Stimulated activated naive CD8-positive, alpha-beta T cell treated with anti-CD3 and anti-CD28 coated beads, Interleukin-15, amount 100 ng/mL, for 72 hours (primary cell): ENCODE measurements around the gene PPEF1.
A peak's percentile ranks its signal among the peaks of the same experiment; 100 is the strongest.

Experiments used
- ATAC-seq: fragments of 150-1000 bp; cut with Tn5 transposase; 2 replicates; pipeline ENCODE4 v1.10.0; 2021; ENCODE audit warnings: mild to moderate bottlenecking, moderate library complexity
- DNase-seq, 2 donors: peaks; one replicate each; pipeline ENCODE4 v3.0.0; 2021 to 2022
- H3K27ac Mint-ChIP-seq, 2 donors: one replicate each; pipeline ENCODE4 v1.8.0; 2022; ENCODE audit warnings: mild to moderate bottlenecking in 2 of 2, mixed read lengths in 2 of 2, moderate library complexity in 2 of 2
- H3K27me3 Mint-ChIP-seq: one replicate; pipeline ENCODE4 v1.8.0; 2022; ENCODE audit warnings: mixed read lengths
- H3K4me1 Mint-ChIP-seq: one replicate; pipeline ENCODE4 v1.8.0; 2022; ENCODE audit warnings: mild to moderate bottlenecking, mixed read lengths
- H3K4me3 Mint-ChIP-seq, 2 donors: one replicate each; pipeline ENCODE4 v1.8.0; 2022; ENCODE audit warnings: mild to moderate bottlenecking in 2 of 2, mixed read lengths in 2 of 2, moderate library complexity in 1 of 2
- H3K9me3 Mint-ChIP-seq, 2 donors: one replicate each; pipeline ENCODE4 v1.8.0; 2022; ENCODE audit warnings: mixed read lengths in 2 of 2

Gene PPEF1, protein sequence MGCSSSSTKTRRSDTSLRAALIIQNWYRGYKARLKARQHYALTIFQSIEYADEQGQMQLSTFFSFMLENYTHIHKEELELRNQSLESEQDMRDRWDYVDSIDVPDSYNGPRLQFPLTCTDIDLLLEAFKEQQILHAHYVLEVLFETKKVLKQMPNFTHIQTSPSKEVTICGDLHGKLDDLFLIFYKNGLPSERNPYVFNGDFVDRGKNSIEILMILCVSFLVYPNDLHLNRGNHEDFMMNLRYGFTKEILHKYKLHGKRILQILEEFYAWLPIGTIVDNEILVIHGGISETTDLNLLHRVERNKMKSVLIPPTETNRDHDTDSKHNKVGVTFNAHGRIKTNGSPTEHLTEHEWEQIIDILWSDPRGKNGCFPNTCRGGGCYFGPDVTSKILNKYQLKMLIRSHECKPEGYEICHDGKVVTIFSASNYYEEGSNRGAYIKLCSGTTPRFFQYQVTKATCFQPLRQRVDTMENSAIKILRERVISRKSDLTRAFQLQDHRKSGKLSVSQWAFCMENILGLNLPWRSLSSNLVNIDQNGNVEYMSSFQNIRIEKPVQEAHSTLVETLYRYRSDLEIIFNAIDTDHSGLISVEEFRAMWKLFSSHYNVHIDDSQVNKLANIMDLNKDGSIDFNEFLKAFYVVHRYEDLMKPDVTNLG

GRCh38 chrX:18707426-18708049, at the start of gene PPEF1:
Gene PPEF1, plus strand, starts transcription at chrX:18707645. Its CDS starts 136 bp downstream, at chrX:18707781.
- Mint-ChIP-seq H3K4me3 (no peak within 1 kb of the TSS), H3K27me3 (no peaks in the 10 kb centered on the region), H3K4me1 (no peaks in the 10 kb centered on the region), H3K27ac (no peak within 1 kb of the TSS), H3K9me3 (no peaks in the 10 kb centered on the region)
- DNase-seq (no peak), ATAC-seq (no peak)

- peaks cover 0 to 6% of the 10 kb centered on the region in 2 donors for H3K9me3 Mint-ChIP-seq
- H3K27me3 Mint-ChIP-seq, result no peaks in the 10 kb centered on the region
- DNase-seq, result no peak
- H3K4me3 Mint-ChIP-seq, result no peak overlapping the region
- ATAC-seq, result no peak
- no peak overlapping the region for H3K27ac Mint-ChIP-seq
- no peaks in the 10 kb centered on the region for H3K4me1 Mint-ChIP-seq
Observed at GRCh38 chrX:18661273-18661672, 46.2 kb upstream of the PPEF1 start.

GRCh38 chrX:18664947-18665346, 42.5 kb upstream of the PPEF1 start:
- peak overlapping the region in 1 of 2 donors; percentile 82 for H3K27ac Mint-ChIP-seq
- no peak for DNase-seq
- H3K4me3 Mint-ChIP-seq, result no peak overlapping the region
- H3K4me1 Mint-ChIP-seq, result peaks cover 8% of the 10 kb centered on the region
- no peak for ATAC-seq
- no peaks in the 10 kb centered on the region for H3K27me3 Mint-ChIP-seq
- H3K9me3 Mint-ChIP-seq, result peaks cover 0 to 6% of the 10 kb centered on the region in 2 donors

DNA sequence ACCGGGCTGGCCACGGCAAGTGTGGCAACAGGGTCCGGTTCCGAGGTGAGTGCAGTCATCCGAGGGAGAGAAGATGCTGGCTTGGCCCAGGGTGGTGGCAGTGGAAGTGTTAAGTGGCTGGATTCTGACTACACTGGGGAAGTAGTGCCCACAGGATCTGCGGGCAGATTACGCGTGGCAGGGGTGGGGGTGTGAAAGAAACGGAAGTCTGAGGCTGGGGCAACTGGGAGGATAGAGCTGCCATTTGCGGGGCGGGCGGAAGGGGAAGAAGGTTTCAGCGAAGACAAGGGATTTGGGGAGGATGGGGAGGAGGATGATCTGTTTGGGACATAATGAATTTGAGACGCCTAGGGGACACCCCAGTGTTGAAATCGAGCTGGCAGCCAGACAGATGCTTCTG, 40.8 kb upstream of the PPEF1 start:
- Mint-ChIP-seq H3K4me3 (no peak overlapping the region), H3K27ac (peak overlapping the region in 1 of 2 donors; percentile 86), H3K9me3 (peaks cover 0 to 6% of the 10 kb centered on the region in 2 donors), H3K27me3 (no peaks in the 10 kb centered on the region), H3K4me1 (peaks cover 8% of the 10 kb centered on the region)
- ATAC-seq (no peak), DNase-seq (no peak)

DNA sequence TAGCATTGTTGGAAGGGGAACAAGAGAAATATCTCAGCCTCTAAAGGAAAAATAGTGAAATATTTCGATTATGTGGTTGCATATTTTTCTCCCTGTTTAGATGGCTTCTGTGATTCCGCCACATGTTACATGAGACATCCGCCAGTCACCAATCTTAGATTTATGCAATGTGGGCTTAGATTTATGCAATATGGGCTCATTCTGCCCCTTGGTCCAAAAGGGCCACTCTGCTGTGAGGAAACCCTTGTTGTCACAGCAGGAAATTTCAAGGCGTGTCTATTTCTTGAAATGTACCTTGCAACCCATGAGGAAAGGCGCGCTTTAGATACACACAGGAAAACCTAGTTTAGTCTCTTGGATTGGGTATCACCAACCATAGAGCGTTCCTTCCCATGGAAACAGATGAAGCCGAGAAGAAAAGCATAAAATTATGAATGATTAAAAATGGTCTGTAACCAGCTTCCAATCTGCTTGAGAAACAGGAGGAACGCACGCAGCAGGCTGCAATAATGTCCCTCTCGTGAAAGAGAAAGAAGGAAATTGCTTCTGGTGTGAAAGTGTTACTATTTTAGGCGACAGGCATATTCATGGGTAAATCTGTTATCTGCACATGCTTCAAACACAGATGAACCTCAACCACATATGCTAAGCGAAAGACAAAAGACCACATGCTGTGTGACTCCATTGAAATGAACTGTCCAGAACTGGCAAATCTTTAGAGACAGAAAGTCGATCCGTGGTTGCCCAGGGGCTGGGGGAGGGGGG, 39.2 kb upstream of the PPEF1 start:
- peak overlapping the region; percentile 13 to 26 for H3K4me3 Mint-ChIP-seq
- H3K27ac Mint-ChIP-seq, result peak overlapping the region in 1 of 2 donors; percentile 63
- no peaks in the 10 kb centered on the region for H3K27me3 Mint-ChIP-seq

GRCh38 chrX:18672008-18672407, 35.4 kb upstream of the PPEF1 start, which contains the start of gene RS1:
Gene RS1, minus strand, starts transcription at chrX:18672108. Its CDS starts 40 bp downstream, at chrX:18672068.
- H3K9me3 Mint-ChIP-seq, result no peaks in the 10 kb centered on the region
- DNase-seq, result no peak
- peak within 1 kb of the TSS in 1 of 2 donors; percentile 19 for H3K27ac Mint-ChIP-seq
- no peak for ATAC-seq
- H3K4me3 Mint-ChIP-seq, result no peak within 1 kb of the TSS
- peaks cover 13% of the 10 kb centered on the region for H3K4me1 Mint-ChIP-seq
- no peaks in the 10 kb centered on the region for H3K27me3 Mint-ChIP-seq

More for the DNA sequence above, 39.2 kb upstream of the PPEF1 start:
- Mint-ChIP-seq H3K9me3 (peaks cover 0 to 6% of the 10 kb centered on the region in 2 donors), H3K4me1 (peaks cover 8% of the 10 kb centered on the region)
- no peak for ATAC-seq
- DNase-seq, result no peak

- H3K4me1 Mint-ChIP-seq, result peaks cover 15% of the 10 kb centered on the region
- ATAC-seq, result peak; percentile 44
- H3K9me3 Mint-ChIP-seq, result no peaks in the 10 kb centered on the region
- H3K27ac Mint-ChIP-seq, result peak overlapping the region; percentile 33 to 98
- peak overlapping the region; percentile 74 to 82 for H3K4me3 Mint-ChIP-seq
- DNase-seq, result peak; percentile 19 to 23
- no peaks in the 10 kb centered on the region for H3K27me3 Mint-ChIP-seq
Observed at GRCh38 chrX:18674417-18674787, 33.0 kb upstream of the PPEF1 start.

- no peaks in the 10 kb centered on the region for H3K27me3 Mint-ChIP-seq
- peaks cover 15% of the 10 kb centered on the region for H3K4me1 Mint-ChIP-seq
- DNase-seq, result peak; percentile 82 to 84
- peak overlapping the region; percentile 74 to 82 for H3K4me3 Mint-ChIP-seq
- peak; percentile 86 for ATAC-seq
- peak overlapping the region; percentile 89 to 98 for H3K27ac Mint-ChIP-seq
- no peaks in the 10 kb centered on the region for H3K9me3 Mint-ChIP-seq
Observed at GRCh38 chrX:18674788-18675735, 32.4 kb upstream of the PPEF1 start.

DNA sequence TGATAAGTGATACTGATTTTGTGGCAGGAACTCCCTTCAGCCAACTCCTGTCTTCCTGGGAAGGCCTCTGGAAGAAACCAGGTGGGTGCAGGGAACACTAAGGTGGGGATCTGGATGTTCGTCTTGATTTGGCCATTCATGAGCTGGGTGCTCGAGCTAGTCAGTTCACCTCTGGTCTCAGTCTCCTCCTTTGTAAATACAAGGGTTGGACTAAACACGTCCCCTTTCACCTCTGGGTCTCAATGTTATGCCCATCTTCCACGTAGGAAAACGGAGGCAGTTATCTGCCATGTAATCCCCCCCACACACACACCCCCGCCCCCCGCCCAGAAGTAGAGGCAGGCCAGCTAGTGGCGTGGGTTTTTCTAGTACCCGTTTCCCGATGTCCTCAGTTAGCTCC, 31.4 kb upstream of the PPEF1 start:
- DNase-seq (no peak), ATAC-seq (no peak)
- no peaks in the 10 kb centered on the region for H3K9me3 Mint-ChIP-seq
- H3K4me1 Mint-ChIP-seq, result peaks cover 15% of the 10 kb centered on the region
- peak overlapping the region in 1 of 2 donors; percentile 63 for H3K27ac Mint-ChIP-seq
- peak overlapping the region; percentile 37 to 61 for H3K4me3 Mint-ChIP-seq
- no peaks in the 10 kb centered on the region for H3K27me3 Mint-ChIP-seq

DNA sequence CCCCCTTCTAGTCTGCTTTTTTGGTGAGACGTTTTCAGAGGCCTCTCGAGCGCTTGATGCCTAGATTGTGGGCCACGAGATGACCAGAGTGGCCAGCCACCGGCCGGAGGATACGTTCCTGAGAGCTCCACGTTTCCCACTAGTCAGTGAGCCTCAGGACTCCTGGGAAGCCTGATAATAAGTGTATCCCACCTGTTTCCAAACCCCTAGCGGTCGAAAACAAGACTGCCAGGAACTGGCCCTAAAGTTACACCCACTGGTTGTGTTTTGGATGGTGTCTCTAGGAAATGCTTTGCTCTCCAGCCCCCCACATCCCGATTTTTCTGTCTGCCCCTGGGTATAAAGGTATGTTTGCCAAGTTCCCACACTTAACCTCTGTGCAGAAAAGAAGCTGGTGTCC, 31.0 kb upstream of the PPEF1 start:
- Mint-ChIP-seq H3K27ac (no peak overlapping the region), H3K27me3 (no peaks in the 10 kb centered on the region), H3K4me1 (peaks cover 15% of the 10 kb centered on the region), H3K4me3 (no peak overlapping the region), H3K9me3 (no peaks in the 10 kb centered on the region)
- ATAC-seq (no peak), DNase-seq (no peak)

GRCh38 chrX:18677161-18677869, 30.1 kb upstream of the PPEF1 start:
- Mint-ChIP-seq H3K27ac (no peak overlapping the region), H3K27me3 (no peaks in the 10 kb centered on the region), H3K9me3 (no peaks in the 10 kb centered on the region), H3K4me3 (no peak overlapping the region), H3K4me1 (peaks cover 15% of the 10 kb centered on the region)
- ATAC-seq, result no peak
- DNase-seq, result no peak

- Mint-ChIP-seq H3K27ac (no peak overlapping the region), H3K27me3 (no peaks in the 10 kb centered on the region), H3K4me1 (peaks cover 10% of the 10 kb centered on the region), H3K9me3 (no peaks in the 10 kb centered on the region), H3K4me3 (no peak overlapping the region)
- no peak for DNase-seq
- no peak for ATAC-seq
Observed at GRCh38 chrX:18681996-18682395, 25.4 kb upstream of the PPEF1 start.

DNA sequence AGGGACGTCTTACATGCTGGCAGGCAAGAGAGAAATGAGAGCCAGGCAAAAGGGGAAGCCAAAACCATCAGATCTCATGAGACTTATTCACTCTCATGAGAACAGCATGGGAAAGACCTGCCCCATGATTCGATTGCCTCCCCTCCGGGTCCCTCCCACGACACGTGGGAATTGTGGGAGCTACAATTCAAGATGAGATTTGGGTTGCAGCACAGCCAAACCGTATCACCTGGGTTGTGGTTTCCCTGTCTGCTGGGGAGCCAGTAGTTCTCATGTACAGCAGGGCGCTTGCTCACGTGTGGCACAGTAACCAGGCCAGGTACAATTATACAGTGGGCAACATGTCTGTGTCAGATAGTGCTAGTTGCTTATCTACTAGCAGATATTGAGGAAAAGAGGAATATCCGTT, 24.5 kb upstream of the PPEF1 start:
- no peak overlapping the region for H3K27ac Mint-ChIP-seq
- H3K4me1 Mint-ChIP-seq, result peaks cover 4% of the 10 kb centered on the region
- no peak for DNase-seq
- H3K4me3 Mint-ChIP-seq, result no peak overlapping the region
- H3K9me3 Mint-ChIP-seq, result no peaks in the 10 kb centered on the region
- no peak for ATAC-seq
- no peaks in the 10 kb centered on the region for H3K27me3 Mint-ChIP-seq
